Thyroid gland (tissue), 4 donors: ENCODE measurements around the gene KLF12.

ENCODE experiments used
- POLR2A ChIP-seq, 2 donors: fragments of 450-650 bp; IDR thresholded peaks; one replicate each; pipeline ENCODE4 v1.6.1; 2017; ENCODE audit warnings: antibody characterized with exemption in 2 of 2, mild to moderate bottlenecking in 2 of 2, moderate library complexity in 1 of 2
- TF ChIP-seq, protein P1 (sequence below), 6 experiments: fragments of 200-600 bp in 3 of 6; fragments of 450-650 bp in 3 of 6; sonication (generic) in 3 of 6; IDR thresholded peaks; one replicate each; pipeline ENCODE4 v1.5.1; 2016 to 2019; ENCODE audit warnings: antibody characterized with exemption in 6 of 6, mild to moderate bottlenecking in 2 of 6, inconsistent platforms in 1 of 6, moderate library complexity in 1 of 6

DNA sequence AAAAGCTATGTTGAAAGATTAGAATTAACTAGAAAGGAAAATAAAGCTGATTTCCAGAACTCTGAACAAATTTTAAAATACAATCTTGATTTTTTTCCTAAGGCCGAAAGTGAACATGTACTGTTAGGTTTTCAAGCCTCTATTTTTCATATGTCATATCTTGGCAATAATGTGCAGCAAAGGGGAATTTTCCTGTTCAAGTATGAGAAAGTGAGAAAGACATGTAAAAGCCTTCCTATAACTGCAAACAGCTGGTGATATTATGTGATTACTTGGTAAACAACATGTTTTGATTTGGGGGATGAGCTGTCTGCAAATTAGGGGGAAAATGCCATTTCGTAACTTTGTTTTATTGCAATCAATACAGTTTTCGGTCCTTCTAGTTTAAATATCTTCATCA lies 4.0 kb upstream of the KLF12 start:
- TF ChIP-seq, protein P1, sequence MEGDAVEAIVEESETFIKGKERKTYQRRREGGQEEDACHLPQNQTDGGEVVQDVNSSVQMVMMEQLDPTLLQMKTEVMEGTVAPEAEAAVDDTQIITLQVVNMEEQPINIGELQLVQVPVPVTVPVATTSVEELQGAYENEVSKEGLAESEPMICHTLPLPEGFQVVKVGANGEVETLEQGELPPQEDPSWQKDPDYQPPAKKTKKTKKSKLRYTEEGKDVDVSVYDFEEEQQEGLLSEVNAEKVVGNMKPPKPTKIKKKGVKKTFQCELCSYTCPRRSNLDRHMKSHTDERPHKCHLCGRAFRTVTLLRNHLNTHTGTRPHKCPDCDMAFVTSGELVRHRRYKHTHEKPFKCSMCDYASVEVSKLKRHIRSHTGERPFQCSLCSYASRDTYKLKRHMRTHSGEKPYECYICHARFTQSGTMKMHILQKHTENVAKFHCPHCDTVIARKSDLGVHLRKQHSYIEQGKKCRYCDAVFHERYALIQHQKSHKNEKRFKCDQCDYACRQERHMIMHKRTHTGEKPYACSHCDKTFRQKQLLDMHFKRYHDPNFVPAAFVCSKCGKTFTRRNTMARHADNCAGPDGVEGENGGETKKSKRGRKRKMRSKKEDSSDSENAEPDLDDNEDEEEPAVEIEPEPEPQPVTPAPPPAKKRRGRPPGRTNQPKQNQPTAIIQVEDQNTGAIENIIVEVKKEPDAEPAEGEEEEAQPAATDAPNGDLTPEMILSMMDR (IDR thresholded peaks at IDR 0.05): no peak
- no peak for TF ChIP-seq POLR2A (IDR thresholded peaks at IDR 0.05)
